GM04504 (cell line): ENCODE data around the gene NXPH1.

ENCODE experiments used
- DNase-seq: peaks from one replicate; pipeline ENCODE4 v3.0.0-alpha.2; 2012; ENCODE audit warnings: low read depth

NXPH1 gene

DNA sequence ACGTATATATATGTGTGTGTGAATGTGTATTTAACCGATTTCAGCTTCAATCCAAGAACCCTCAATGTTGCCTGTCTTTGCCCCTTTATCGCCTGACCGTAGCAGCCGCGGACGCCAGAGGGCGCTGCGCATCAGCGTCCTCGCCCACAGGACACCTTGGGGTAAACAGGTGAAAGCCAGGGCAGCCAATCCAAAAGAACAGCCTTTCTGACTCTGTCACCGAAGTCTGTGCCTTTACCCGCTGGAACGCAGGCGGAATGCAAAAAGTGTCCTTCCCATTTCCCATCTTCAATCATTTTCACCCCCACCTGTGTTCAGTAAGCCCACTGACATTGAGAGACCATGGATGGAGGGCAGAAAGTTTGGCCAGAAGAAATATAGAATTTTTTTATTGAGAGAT lies 3.6 kb downstream of the NXPH1 start:
- no peak for DNase-seq

DNA sequence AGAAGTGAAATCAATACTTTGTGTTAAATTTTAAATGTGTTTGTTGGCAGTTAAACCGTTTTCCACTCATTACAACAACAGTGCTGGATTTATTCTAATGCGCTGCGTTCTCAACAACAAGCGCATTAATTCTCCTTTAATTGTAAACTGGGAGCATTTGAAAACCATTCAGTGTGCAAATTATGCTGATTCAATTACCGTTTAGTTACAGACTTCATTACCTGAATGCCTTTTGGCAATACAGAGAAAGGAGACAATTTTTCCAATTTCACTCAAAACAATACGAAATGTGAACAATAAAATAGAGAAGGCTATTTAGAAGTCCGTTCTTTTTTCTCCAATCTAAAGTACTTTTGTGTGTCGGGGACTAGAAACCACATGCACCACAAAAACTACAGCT lies 4.2 kb downstream of the NXPH1 start:
- DNase-seq: no peak

DNA sequence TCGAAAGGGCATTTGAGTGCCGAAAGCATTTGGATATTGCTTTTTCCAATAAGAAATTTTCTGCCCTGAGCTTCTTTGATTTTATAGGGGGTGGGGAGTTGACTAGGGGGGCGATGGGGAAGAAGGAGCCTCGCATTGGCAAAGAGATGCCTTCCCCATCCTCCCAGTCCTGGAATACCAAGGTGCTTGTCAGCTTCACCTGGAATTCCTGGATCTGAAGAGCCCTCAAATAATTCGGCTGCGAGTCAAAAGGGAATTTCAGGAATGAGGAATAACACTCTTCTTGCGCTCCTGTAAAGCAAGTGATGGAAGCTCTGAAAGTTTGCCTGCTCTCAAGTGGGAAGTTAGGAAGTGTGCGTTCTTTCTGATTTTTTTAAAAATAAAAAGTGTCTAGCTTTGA lies 7.3 kb downstream of the NXPH1 start:
- no peak for DNase-seq

DNA sequence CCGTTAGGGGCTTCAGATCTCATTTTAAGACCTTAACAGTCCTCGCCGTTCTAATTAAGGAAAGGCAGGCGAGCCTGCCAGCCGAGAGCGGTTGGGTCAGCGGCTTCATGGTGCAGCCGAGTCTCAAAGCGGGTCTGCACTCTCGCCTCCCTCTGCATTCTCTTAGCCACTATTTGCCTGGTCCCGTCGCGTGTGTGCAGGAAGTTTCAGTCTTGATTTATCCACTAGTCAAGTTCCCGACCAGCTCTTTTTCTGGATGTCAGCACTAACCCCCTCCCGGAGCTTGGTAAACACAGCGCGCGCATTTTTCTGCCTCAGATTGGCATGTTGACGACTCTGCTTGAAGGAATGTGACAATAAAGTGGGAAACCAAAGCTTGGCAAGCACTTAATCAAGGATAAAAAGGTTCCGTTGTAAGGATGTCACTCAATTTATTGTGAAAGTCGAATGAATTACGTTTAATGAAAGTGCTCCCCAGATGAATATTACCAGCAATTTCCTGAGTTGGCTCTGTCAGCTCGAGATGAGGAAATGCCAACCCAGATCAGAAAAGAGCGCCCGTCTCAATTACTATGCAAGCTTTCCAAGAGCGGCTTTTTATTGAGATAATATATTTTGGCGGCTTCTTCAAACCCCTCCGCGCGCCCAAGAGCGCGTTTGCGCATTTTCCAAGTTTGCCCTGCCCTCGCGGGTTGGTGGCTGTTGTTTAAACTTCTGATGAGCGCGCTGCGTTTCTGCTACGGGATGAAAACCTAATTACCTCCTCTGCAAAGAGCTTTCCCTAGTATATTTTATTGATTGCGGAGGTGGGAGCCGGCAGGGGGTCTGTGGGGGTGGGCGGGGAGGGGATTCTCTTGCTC lies 7.9 kb downstream of the NXPH1 start:
- DNase-seq: no peak

DNA sequence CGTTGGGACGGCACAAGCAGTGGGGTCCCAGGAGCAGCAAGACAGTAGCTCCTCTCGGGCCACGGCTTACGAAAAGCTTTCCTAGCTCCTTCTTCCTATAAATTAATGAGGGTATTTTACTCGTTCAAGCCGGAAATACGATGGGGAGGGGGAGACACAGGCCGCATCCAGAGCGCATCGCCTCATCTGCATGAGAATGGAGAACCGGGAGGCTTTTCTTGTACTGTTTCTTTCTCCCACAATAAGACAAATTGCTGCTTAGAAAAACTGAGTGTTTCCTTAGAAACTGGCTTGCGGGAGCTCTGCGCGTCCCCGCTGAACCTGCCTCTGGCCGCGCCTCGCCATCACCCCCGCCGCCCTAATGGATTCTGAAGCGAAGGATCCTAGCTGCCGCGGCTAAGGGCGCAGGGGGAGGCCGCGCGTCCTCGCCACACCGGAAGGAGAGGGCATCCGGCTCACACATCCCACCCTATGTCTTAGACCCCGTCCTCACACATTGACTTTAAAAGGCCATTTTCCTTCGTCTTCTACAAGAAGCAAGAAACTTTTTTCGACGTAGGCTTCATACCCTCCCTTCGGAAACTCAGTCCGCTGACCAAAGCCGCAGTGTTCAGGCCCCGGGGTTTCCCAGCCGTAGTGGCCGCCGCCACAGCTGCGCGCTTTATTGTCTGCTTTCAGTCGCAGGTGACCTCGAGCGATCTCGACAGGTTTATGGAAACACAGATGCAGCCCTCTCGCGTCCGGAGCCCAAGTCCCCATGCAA lies 8.8 kb downstream of the NXPH1 start:
- DNase-seq: no peak

DNA sequence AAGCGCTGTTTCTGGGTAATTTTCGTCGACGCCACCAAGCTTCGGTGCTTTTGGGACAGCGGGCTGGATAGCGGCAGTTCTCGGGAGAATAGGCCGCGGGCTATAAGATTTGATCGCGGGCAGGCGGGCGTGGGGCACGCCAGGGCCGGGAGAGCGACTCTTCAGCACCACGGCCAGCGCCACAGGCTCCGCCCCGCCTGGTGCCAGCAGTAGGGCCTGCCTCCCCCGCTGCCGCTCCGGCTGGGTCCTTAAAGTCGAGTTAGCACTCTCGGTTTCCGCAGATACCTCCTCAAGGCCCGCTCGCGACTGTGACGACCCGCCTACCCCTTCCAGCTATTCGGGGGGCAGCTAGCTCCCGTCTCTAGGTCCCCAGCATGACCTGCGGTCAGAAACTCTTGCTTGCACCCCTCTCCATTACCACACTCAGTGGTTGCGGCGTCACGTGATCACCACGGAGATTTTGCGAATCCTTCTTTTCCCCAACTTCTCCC lies 9.4 kb downstream of the NXPH1 start:
- DNase-seq: no peak

DNA sequence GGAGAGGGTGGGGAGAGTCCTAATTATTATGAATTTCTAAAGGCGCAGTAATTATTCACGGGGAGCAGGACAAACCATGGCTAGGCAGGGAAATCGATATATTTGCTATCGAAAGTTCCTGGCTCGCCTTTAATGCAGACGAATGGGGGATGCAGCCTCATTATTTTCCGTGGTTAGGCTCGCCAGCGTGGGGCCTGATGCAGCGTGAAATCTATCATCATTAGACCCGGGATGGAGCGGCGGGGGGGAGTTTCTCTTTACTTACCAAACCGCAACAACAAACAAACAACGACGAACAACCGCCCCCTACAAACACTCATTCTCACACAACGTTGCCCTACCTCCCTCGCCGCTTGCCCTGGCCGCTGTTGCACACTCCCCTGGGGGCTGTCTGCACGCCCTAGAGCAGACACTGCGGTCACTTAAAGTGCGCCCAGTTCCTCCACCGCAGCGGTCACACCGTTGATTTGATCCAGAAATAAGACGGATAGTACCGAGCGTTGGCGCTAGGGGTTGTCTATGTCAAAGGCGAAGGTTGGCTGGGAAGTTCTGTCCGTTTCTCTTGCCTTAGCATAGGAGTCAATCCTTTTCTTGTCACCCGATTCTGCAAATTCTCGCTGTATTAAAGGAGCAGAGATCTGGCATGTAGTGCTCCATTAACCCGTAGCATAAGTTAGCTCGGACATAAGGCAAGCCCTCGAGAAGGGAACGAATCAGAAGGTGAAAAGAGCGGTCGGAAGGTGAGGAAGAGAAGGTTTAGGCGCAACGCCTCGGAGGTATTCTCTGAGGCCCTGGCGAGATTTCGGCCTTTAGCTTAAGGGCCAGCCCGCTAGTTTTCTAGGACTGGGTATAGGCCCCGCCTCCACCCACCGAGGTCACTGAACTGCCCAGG lies 10.4 kb downstream of the NXPH1 start:
- DNase-seq: no peak

DNA sequence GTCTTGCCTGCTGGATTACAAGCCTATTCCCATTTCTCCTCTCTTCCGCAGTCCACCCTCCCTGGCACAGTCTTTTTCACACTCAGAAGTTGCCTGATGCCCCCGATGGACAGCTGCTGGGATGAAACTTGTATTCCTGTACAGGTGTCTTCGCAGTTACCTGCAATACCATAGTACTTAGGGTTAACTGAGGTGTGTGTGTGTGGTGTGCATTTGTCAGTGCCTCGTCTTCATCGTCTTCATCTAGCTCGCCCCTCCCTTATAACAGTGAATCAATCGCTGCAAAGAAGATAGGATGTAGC lies 11.0 kb downstream of the NXPH1 start:
- no peak for DNase-seq

DNA sequence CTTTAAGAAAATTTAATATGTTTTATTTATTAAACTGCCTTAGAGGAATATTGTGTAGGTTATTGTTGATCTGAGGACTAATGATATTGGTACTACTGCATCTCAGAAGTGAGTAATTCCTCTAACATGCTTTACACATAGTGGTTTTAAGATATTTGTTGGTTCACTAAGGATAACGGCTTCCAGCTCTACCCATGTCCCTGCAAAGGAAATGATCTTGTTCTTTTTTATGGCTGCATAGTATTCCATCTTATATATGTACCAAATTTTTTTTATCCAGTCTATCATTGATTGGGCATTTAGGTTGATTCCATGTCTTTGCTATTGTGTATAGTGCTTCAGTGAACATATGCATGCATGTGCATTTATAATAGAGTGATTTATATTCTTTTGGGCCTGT lies 20.1 kb downstream of the NXPH1 start:
- DNase-seq: no peak

DNA sequence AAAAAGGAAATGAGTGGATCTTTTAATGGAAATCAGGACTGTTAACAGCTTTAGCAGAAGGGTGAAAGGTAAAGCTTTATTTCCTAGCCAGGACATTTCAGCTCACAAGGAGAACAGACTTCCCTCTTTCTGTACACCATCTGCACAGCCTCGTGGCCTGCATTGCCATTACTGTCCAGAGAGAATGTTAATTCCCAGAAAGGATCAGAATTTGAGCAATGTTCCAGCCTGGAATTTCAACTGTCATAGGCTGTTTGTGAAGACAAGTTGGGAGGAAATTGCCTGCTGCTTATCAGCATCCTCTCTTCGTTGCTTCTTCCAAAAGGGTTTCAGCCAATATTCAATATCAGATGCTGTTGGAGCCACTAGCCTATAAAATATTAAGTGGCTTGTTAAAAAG lies 22.0 kb downstream of the NXPH1 start:
- DNase-seq: no peak

DNA sequence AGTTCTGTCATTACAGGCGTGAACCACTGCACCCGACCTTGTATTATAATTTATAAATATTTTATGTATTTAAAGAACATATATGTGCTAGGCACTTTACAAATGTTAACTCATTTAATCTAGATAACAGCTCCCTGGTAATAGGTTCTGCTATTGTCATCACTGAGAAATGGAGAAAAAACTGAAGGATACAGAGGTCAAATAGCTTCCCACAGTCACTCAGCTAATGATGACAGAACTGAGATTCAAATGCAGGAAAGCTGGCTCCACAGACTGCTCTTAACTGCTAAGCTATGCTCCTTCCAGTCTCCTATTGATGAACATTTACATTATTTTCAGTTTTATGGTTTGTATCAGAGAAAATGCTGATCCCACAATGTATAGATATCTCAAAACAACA lies 28.9 kb downstream of the NXPH1 start:
- no peak for DNase-seq

DNA sequence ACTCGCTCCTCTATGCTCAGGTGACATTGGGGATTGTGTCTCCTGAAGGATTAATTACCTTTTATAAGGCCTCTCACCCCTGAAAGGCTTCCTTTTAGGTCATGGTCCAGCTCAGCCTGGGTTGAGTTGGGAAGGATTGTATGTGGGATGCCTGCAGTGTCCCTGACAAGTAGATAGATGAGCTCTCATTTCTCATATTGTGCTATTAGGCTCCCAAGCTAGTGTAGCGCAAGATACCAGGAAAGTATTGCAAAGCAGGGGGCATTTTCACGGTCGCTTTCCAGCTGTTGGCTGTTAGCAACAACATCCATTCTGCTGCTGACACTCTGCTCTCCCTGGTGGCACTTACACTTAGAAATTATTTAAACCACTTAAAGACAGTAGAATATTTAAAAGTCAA lies 31.9 kb downstream of the NXPH1 start:
- DNase-seq: no peak

DNA sequence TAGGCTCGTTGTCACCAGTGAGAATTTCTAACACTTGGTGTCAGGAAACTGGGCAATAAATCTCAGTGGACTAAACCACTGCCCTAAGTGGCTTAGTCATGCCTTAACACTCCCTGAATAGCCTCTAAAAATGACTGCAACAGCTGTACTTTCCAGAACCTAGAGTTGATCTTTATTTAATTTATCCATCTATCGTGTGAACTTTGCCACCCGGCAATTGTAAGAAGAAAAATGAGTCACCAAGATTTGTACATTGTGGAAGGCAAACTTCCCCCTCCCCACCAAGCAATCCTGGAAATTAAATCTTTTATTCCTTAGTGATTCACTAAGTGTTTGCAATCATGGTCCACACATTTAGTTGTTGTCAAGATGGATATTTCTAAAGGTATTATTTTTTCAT lies 47.1 kb downstream of the NXPH1 start:
- DNase-seq: no peak

DNA sequence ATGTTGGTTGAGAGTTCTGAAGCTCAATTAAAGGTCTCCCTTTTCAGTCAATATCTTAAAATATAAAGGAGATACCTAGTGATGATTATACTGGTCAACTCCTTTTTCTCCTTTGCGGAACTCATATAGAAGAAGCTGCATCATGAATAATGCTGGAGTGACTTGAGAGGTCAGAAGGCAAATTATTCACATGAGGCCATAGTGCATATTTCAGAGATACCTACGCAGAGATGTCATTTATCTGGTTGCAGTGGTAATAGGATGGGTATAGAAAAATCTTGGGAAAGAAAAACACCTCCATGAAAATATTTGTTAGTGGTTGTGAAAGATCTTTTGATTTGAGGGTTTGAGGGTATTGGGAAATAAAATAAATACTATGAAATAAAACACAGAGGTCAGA lies 47.7 kb downstream of the NXPH1 start:
- DNase-seq: no peak

DNA sequence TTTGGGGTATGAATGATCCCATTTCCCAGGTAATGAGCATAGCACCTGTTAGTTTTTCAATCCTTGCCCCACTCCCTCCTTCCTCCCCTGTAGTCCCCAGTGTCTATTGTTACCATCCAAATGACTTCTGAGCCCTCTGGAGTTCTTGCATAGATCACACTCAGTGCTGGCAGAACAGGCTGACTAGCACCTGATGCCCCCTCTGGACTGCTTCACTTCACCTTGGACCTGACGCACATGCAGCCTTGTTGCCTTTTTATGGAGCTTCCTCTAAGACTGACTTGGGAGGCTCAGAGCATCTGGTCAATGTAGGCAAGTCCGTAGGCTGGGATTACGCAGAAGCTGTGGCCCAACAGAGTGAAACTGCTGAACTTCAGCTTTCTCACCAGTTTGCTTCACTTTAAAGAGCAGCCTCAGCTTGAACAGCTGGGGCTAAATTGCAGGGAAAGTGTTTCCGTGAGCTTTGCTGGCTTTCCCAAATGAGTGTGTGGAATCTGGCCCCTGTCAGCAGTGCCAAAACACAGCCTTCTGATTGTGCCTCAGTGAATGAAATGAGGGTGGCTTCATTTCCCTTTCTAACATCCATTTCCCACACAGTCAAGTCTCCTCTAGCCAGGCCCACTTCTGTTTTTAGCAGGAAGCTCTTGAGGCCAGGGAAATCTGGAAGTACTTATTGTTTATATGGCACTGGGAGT lies 48.5 kb downstream of the NXPH1 start:
- no peak for DNase-seq

DNA sequence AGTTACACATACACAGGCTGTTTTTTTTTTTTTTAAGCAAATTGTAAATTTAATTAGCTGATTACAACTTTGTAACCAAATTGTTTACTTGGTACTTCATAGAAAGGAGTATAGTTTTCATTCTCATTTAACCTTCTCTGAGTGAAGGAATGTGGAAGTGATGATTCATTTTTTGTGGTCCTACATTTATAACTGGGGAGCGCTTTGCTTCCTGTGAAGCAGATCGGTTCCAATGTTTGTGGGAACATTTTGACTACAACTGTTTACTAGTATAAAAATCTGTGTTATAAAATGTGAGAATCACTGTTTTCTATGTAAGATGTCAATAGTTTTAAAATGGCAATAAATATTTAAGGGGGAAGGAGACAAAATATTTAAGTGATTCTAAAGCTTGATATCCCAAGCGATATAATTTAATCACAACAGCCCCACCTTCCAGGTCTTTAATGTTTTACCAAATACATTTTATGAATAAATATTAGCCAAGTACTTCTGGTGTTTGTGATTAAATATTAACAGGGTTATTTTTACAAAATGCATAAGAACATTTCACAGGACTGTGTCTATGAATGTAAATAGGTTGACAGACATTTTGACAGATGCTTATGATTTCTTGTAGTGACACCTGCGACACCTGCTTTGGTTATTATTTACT lies 57.1 kb downstream of the NXPH1 start:
- no peak for DNase-seq

DNA sequence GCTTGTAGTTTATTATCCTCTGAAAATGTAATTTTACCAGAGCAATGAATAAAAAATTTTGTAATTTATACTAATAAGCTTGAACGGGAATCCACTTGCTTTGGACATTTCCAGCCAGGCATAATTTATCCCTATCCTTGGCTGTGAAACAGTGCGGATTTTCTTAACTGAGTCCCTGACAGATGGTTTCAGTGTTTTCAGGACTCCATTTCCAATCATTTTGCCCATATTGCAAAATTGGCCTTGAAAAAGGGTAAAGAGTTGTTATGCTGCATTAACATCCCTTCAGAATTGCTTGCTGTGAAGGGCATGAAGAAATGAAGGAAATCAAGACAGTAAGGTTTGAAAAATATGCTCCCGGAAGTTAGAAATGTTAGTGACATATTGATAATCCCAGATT lies 57.7 kb downstream of the NXPH1 start:
- DNase-seq: no peak

DNA sequence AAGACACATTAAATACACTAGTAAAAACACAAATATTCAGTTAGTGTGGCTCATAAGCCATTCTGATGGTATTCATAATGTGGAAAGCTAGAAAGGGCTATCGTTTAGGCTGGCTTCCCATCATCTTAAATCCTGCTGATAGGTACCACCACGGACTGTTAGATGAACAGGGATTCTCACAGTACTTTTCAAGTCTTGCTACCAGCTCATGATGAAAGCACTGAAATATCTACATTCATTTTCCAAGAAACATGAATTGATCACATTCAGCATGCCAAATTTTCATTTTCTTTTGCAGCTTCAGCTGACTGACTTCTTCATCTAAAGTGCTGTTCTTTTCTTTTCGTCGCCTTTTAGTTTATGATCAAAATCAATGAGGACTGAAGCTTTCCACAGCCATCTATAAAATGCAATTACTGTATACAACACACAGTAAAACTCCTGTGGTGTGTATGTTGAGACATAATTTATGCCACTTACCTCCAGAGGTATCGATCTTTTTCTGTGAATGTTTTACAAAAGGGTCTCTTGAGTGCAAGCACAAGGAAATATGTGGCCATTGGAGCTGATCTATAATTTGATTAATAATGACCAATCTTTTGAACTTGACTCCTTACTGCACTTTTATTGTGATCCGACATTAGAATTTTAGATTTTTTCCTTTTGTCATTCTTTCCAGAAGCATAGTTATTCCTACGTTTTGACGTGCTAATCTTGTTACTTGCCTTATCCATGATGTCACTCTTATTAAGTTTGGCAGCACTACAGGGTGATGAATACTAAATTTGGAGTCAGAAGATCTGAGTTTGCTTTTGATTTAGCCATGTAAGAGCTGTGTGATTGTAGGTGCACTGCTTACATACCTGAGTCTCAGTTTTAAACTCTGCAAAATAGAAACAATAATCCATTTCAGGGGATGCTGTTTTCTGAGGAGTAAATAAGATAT lies 58.4 kb downstream of the NXPH1 start:
- no peak for DNase-seq

DNA sequence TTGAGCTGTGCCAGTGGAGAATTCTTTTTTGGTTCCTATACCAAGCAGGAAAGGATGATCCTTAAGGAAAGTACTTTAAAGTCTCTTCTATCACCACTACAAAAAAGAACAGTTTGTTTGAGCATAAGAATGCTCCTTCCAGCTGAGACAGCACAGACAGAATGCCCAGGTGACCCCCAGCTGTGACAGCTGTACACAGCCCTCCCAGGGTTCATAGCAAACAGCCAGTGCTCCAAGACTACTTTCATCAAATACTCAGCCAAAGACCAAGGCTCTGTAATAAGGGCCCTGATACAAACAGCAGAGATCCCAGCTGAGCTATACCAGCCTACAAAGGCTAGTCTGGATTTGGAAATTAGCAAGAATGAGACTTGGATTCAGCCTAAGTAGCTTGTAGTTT lies 65.7 kb downstream of the NXPH1 start:
- no peak for DNase-seq

DNA sequence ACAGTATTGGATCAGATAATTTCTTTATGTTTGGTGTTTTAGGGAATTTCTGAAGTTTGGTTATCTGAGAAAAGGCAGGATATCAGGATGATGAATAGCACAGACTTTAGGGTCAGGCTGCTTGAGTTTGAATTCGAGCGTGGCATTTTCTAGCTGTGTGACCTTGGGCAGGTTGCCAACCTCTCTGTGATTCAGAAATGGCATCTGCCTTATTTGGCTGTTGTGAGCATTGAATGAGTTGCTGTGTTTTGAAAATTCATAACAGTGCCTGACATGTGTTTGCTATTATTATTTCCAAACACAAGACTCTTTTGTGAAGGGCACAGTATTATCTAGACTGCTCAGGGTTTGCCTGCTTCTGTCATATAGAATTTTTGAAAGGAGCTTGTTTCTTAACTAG lies 66.9 kb downstream of the NXPH1 start:
- no peak for DNase-seq
